Sciatic nerve (tissue), 2 donors: ENCODE data around the gene ZNG1A. TPM values are rescaled to one million over a fixed set of nuclear protein-coding genes. Genes with fewer than 3 reads are reported as not detected.
"Not testable (repeated sequence)": the region's sequence is repeated elsewhere in the genome, so short reads cannot be mapped to it uniquely, and the experiment has no call there.

Experiments used
- ATAC-seq: fragments of 200-7000 bp; cut with Tn5 transposase; one replicate; pipeline ENCODE4 v1.9.1; 2020; ENCODE audit warnings: mild to moderate bottlenecking, moderate library complexity
- DNase-seq: peaks from one replicate; pipeline ENCODE4 v3.0.0-alpha.2; 2020; ENCODE audit warnings: low spot score
- intact Hi-C: fragments of 100-400 bp; cut with DNase I; formaldehyde crosslinking; loops from one replicate; pipeline ENCODE4 v1.14.2; 2022
- total RNA-seq: library from RNA; stranded (reverse); fragmentation: NEBNext Ultra II Directional; extraction: Animal tissue kit (Norgen Biotek cat#: 25700); gene quantifications from one replicate; pipeline ENCODE4 v1.2.1, GENCODE V29; 2021
- donor health status: DM: no; HTN: no; CAD: no.
- donor health status: DM: no; HTN: no; CAD: no.

ZNG1A gene
- total RNA-seq, 1 donor from 2014 or later = 33.6 TPM

- ATAC-seq = no peak
- DNase-seq = no peak
- intact Hi-C loops = no loop called here
These were observed 27.6 kb upstream of the ZNG1A start for GRCh38 chr9:206481-206880.

- ATAC-seq, intact Hi-C loops, DNase-seq: not testable (repeated sequence)
These were observed 20.7 kb upstream of the ZNG1A start for GRCh38 chr9:199601-200000.

GRCh38 chr9:178140-178825 is 573 bp downstream of the ZNG1A start:
- DNase-seq, intact Hi-C loops, ATAC-seq: not testable (repeated sequence)

GRCh38 chr9:169757-170156 is 9.1 kb downstream of the ZNG1A start:
- ATAC-seq, intact Hi-C loops, DNase-seq: not testable (repeated sequence)

GRCh38 chr9:159871-160270 is 19.0 kb downstream of the ZNG1A start:
- ATAC-seq, intact Hi-C loops, DNase-seq: not testable (repeated sequence)

GRCh38 chr9:151173-151572 is 27.7 kb downstream of the ZNG1A start:
- DNase-seq, ATAC-seq, intact Hi-C loops: not testable (repeated sequence)

GRCh38 chr9:139880-140279 is 39.0 kb downstream of the ZNG1A start:
- ATAC-seq, intact Hi-C loops, DNase-seq: not testable (repeated sequence)

GRCh38 chr9:117995-118467 is 60.8 kb downstream of the ZNG1A start, which contains the start of gene FOXD4:
TSS of gene FOXD4 (minus strand) at chr9:118417. CDS start at chr9:118119, 298 bp downstream.
- DNase-seq, intact Hi-C loops, ATAC-seq: not testable (repeated sequence)

GRCh38 chr9:117144-117994 is 61.5 kb downstream of the ZNG1A start:
- DNase-seq, ATAC-seq, intact Hi-C loops: not testable (repeated sequence)

- ATAC-seq, DNase-seq, intact Hi-C loops: not testable (repeated sequence)
These were observed 62.4 kb downstream of the ZNG1A start for GRCh38 chr9:116239-117077.

- DNase-seq, intact Hi-C loops: not testable (repeated sequence)
- ATAC-seq = peak; percentile 7
These were observed 63.8 kb downstream of the ZNG1A start for GRCh38 chr9:115118-115451.

- DNase-seq, intact Hi-C loops: not testable (repeated sequence)
- ATAC-seq = peak; percentile 65
These were observed 64.4 kb downstream of the ZNG1A start for GRCh38 chr9:114267-115117.

- DNase-seq = peak; percentile 62
These were observed 65.2 kb downstream of the ZNG1A start for GRCh38 chr9:113468-114266.

GRCh38 chr9:112589-113467 is 66.0 kb downstream of the ZNG1A start:
- intact Hi-C loops, DNase-seq, ATAC-seq: not testable (repeated sequence)

More at GRCh38 chr9:113468-114266, 65.2 kb downstream of the ZNG1A start:
- peak; percentile 69 for ATAC-seq
- intact Hi-C loops = not testable (repeated sequence)

- DNase-seq, ATAC-seq, intact Hi-C loops: not testable (repeated sequence)
These were observed 68.2 kb downstream of the ZNG1A start for GRCh38 chr9:110672-111071.

GRCh38 chr9:109540-109939 is 69.3 kb downstream of the ZNG1A start:
- DNase-seq, intact Hi-C loops, ATAC-seq: not testable (repeated sequence)
